Measurements from ENCODE around the gene TSC1.
"Not testable (repeated sequence)": the region's sequence is repeated elsewhere in the genome, so short reads cannot be mapped to it uniquely, and the experiment has no call there.

TSC1 gene

DNA sequence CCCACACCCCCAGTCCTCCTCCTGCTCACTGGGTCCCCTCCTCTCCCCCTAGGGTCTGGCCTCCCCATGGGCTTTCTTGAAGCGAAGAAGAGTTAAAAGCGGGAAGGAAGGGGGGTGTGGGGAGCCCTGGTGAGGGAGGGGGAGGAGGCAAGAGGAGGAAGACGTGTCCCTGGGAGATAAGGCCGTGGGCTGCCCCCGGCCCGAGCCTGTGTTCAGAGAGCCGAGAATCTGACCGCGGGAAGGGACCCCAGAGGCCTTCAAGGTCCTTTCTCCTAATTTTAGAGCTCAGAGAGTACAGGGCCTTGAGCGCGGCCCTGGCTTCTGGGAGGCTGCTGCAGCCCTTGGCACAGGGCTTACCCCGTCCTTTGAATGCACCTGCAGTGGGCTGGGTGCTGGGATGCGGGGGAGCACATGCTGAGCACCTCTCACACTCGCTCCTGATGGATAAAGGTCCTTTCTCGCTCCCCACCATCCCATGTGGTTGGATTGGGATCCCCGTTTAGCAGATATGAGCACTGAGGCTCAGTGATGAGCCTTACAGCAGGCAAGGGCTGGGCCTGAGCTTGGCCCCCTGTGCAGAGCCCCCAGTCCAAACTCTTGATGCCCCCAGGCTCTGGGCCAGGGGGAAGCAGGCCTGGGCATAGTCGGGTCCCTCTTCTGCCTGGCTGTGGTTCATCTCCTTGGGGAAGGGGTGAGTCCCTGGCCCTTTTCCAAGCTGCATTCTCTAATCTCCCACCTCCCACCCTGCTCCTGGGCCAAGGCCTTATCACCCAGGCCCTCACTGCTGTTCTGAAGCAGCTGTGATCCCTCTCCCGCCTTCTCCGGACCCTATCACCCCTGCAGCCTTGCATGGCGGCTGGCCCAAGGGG is 40.0 kb upstream of the TSC1 start:
- peaks cover 36% of the 10 kb centered on the region for H3K27me3 Mint-ChIP-seq
- no peak for DNase-seq
- H3K9me3 Mint-ChIP-seq: no peaks in the 10 kb centered on the region
- no peak overlapping the region for H3K27ac Mint-ChIP-seq
- H3K4me1 Mint-ChIP-seq: peaks cover 5% of the 10 kb centered on the region
- H3K36me3 Mint-ChIP-seq (ENCODE audit: low read depth): no peaks in the 10 kb centered on the region
- ATAC-seq: no peak
- H3K4me3 Mint-ChIP-seq: no peak overlapping the region

DNA sequence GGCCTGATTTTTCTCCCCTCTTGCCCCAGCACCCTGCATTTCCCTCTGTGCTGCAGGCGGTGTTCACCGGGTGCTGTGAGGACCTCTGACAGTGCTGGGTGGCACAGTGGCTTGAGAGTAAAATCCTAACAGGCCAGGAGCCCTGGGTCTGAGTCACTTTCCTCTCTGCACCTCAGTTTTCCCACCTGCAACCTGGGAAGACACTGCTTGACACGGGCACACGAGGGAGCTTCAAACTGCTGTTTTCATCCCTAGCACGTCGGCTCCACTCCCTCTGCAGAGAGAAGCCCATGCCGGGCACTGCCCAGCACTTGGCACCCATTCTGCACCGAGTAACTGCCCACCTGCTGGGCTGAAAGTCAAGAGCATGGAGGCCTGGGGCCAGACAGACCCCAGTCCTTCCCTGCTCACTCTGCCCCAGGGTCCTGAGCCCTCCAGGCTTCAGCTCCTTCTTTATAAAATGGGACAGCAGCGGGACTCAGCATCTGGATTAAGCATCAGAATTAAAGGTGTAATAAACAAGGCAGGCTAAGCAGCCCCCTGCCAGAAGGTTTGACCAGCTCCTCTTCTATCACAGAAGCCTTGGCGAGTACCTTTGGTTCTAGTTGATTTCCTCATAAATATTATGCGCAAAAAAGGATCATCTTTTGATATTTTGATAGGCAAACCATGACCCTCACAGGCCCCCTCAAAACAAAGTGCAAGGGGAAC is 39.2 kb upstream of the TSC1 start:
- Mint-ChIP-seq H3K27me3 (peaks cover 42% of the 10 kb centered on the region), H3K9me3 (no peaks in the 10 kb centered on the region), H3K4me3 (no peak overlapping the region), H3K36me3 (ENCODE audit: low read depth) (no peaks in the 10 kb centered on the region), H3K4me1 (peaks cover 8% of the 10 kb centered on the region), H3K27ac (no peak overlapping the region)
- no peak for DNase-seq
- ATAC-seq: no peak

DNA sequence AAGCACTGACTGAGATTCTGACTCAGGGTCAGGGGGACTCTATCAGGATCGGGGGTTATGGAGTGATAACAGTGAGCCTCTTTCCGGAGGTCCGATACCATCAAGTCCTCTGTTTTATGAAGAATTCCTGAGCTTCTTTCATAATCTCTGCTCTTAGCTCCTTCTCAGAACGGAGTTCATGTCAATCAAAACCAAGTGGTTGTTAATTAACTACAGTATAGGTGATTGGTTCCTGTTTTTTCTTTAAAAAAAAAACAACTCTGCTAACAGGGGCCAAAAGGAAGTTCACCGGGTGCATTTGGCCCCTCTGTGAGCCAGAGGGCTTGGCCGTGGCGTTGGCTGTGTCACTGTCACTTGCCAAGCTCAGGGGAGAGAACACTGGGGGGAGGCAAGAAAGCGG is 38.0 kb upstream of the TSC1 start:
- Mint-ChIP-seq H3K4me3 (no peak overlapping the region), H3K27me3 (peaks cover 53% of the 10 kb centered on the region), H3K36me3 (ENCODE audit: low read depth) (no peaks in the 10 kb centered on the region), H3K27ac (no peak overlapping the region), H3K4me1 (peaks cover 15% of the 10 kb centered on the region), H3K9me3 (no peaks in the 10 kb centered on the region)
- DNase-seq (no peak), ATAC-seq (no peak)

- Mint-ChIP-seq H3K4me1 (peaks cover 15% of the 10 kb centered on the region), H3K27me3 (peaks cover 50% of the 10 kb centered on the region), H3K4me3 (no peak overlapping the region), H3K36me3 (ENCODE audit: low read depth) (no peaks in the 10 kb centered on the region), H3K9me3 (no peaks in the 10 kb centered on the region), H3K27ac (no peak overlapping the region)
- ATAC-seq (no peak), DNase-seq (no peak)
Observed at GRCh38 chr9:132980157-132980556, 35.7 kb upstream of the TSC1 start.

DNA sequence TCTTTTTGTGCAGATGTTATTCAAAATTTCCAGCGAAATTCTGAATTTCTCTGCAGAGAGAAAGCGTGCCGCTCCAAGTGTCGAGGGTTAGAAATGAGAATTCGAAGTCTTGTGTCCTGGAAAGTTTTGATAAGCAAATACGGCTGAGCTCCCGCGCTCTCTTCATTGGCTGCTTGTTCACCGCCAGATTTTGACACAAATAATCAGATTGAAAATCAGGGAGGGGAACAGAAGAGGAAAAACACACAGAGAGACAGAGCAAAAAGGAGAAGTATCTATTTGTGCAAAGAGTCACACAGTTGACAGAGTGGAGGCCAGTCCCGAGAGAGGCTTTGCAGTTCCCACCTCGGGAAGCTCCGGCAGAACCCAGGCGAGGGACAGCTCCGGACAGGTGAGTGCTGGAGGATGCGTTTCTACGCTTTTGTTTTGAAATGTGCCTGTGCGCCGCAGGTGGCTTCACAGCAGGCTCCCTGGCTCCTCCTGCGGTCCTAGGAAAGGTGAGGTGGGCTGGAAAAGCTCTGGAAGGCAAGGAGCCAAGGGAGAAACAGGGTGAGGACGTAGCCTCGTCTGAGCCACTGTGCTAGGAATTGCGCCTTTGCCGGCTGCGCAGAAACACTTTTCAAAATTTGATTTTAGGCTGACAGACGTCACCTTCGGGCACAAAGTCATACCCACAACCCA is 34.2 kb upstream of the TSC1 start, which contains the start of gene GFI1B:
Gene GFI1B (plus strand): TSS at position 244 of the 681 bp plus-strand sequence. CDS start 7,985 bp downstream, outside the sequence.
- no peak for ATAC-seq
- H3K27ac Mint-ChIP-seq: no peak within 1 kb of the TSS
- H3K4me1 Mint-ChIP-seq: peaks cover 15% of the 10 kb centered on the region
- no peaks in the 10 kb centered on the region for H3K9me3 Mint-ChIP-seq
- DNase-seq: no peak
- peaks cover 57% of the 10 kb centered on the region for H3K27me3 Mint-ChIP-seq
- no peaks in the 10 kb centered on the region for H3K36me3 Mint-ChIP-seq (ENCODE audit: low read depth)
- peak within 1 kb of the TSS; percentile 55 for H3K4me3 Mint-ChIP-seq

DNA sequence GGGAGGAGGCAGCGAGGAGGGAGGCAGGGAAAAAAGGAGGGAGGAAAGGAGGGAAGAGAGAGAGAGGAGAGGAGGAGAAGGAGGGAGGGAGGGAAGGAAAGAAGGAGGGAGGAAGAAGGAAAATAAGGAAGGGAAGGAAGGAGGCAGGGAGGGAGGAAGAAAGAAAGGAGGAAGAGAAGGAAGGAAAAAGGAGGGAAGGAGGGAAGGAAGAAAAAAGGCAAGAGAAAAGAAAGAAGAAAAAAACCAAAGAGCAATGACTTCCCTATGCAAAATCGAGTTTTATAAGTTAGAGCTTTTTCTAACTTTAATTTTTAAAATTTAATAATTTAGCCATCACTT is 33.7 kb upstream of the TSC1 start:
- no peak for ATAC-seq
- no peak for DNase-seq
- peaks cover 59% of the 10 kb centered on the region for H3K27me3 Mint-ChIP-seq
- peaks cover 15% of the 10 kb centered on the region for H3K4me1 Mint-ChIP-seq
- no peak overlapping the region for H3K27ac Mint-ChIP-seq
- no peak overlapping the region for H3K4me3 Mint-ChIP-seq
- H3K36me3 Mint-ChIP-seq (ENCODE audit: low read depth): no peaks in the 10 kb centered on the region
- no peaks in the 10 kb centered on the region for H3K9me3 Mint-ChIP-seq

GRCh38 chr9:132976571-132976970 is 32.2 kb upstream of the TSC1 start:
- Mint-ChIP-seq H3K9me3 (no peaks in the 10 kb centered on the region), H3K4me1 (peaks cover 13% of the 10 kb centered on the region), H3K4me3 (no peak overlapping the region), H3K27me3 (peaks cover 52% of the 10 kb centered on the region), H3K36me3 (ENCODE audit: low read depth) (no peaks in the 10 kb centered on the region), H3K27ac (no peak overlapping the region)
- ATAC-seq (no peak), DNase-seq (no peak)

- Mint-ChIP-seq H3K9me3 (no peaks in the 10 kb centered on the region), H3K4me3 (no peak overlapping the region), H3K27me3 (peaks cover 45% of the 10 kb centered on the region), H3K27ac (no peak overlapping the region), H3K36me3 (ENCODE audit: low read depth) (no peaks in the 10 kb centered on the region), H3K4me1 (peaks cover 13% of the 10 kb centered on the region)
- DNase-seq: no peak
- ATAC-seq: no peak
Observed at GRCh38 chr9:132975961-132976360, 31.5 kb upstream of the TSC1 start.

DNA sequence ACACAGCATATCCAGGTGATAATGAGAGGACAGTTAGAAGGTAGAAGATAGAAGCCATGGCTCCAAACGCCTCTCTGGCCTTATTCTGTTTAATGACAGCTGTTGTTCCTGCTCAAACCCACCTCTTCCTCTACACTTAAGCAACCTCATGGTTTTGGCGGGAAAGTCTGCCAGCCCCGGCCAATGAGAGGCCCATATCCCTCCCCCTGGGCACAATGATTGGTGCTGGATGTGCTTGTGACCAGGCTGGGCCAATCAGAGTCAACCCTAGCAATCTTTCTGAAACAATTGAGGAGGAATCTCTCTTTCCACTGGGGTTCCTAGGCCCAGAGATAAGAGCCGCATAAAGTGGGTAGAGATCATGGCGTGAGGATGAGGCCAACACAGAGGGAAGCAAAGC is 29.3 kb upstream of the TSC1 start:
- H3K4me1 Mint-ChIP-seq: peaks cover 8% of the 10 kb centered on the region
- H3K4me3 Mint-ChIP-seq: no peak overlapping the region
- H3K9me3 Mint-ChIP-seq: no peaks in the 10 kb centered on the region
- H3K36me3 Mint-ChIP-seq (ENCODE audit: low read depth): no peaks in the 10 kb centered on the region
- H3K27ac Mint-ChIP-seq: no peak overlapping the region
- ATAC-seq: no peak
- peaks cover 28% of the 10 kb centered on the region for H3K27me3 Mint-ChIP-seq
- DNase-seq: no peak

GRCh38 chr9:132973166-132973565 is 28.8 kb upstream of the TSC1 start:
- ATAC-seq (no peak), DNase-seq (no peak)
- H3K36me3 Mint-ChIP-seq (ENCODE audit: low read depth): no peaks in the 10 kb centered on the region
- H3K27ac Mint-ChIP-seq: no peak overlapping the region
- peaks cover 3% of the 10 kb centered on the region for H3K4me1 Mint-ChIP-seq
- peaks cover 23% of the 10 kb centered on the region for H3K27me3 Mint-ChIP-seq
- no peaks in the 10 kb centered on the region for H3K9me3 Mint-ChIP-seq
- no peak overlapping the region for H3K4me3 Mint-ChIP-seq

- ATAC-seq (no peak), DNase-seq (no peak)
- H3K4me1 Mint-ChIP-seq: no peaks in the 10 kb centered on the region
- no peaks in the 10 kb centered on the region for H3K36me3 Mint-ChIP-seq (ENCODE audit: low read depth)
- no peaks in the 10 kb centered on the region for H3K9me3 Mint-ChIP-seq
- no peak overlapping the region for H3K4me3 Mint-ChIP-seq
- H3K27me3 Mint-ChIP-seq: peaks cover 11% of the 10 kb centered on the region
- no peak overlapping the region for H3K27ac Mint-ChIP-seq
Observed at GRCh38 chr9:132970324-132971062, 26.1 kb upstream of the TSC1 start.

DNA sequence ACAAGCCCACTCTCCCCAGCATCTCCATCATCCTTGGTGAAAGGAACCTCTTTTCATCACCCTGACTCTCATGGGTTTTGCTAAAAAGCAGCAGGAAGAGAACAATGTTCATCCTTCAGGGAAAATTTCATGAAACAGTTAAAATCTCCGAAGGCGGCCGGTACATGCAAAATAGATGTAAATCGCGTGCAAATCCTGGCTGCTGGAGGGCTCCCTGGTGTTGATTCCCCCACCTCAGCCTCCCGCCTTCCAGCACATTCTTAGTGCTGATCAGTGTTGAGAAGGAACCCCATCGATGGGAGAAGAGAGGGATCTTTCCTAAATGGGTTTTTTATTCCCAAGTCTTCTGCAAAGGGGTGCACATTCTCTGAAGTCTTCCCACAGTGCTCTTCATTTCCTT is 25.4 kb upstream of the TSC1 start:
- ATAC-seq: no peak
- H3K27ac Mint-ChIP-seq: no peak overlapping the region

GRCh38 chr9:132967908-132968307 is 23.5 kb upstream of the TSC1 start:
- not testable (repeated sequence) for H3K4me3 Mint-ChIP-seq; DNase-seq; H3K27me3 Mint-ChIP-seq; H3K4me1 Mint-ChIP-seq; ATAC-seq; H3K36me3 Mint-ChIP-seq (ENCODE audit: low read depth); H3K27ac Mint-ChIP-seq; H3K9me3 Mint-ChIP-seq

More for the DNA sequence above, 25.4 kb upstream of the TSC1 start:
- no peak for DNase-seq
- Mint-ChIP-seq H3K9me3 (no peaks in the 10 kb centered on the region), H3K27me3 (peaks cover 11% of the 10 kb centered on the region), H3K36me3 (ENCODE audit: low read depth) (no peaks in the 10 kb centered on the region), H3K4me3 (no peak overlapping the region), H3K4me1 (no peaks in the 10 kb centered on the region)

- no peaks in the 10 kb centered on the region for H3K9me3 Mint-ChIP-seq
- ATAC-seq (no peak), DNase-seq (no peak)
- no peaks in the 10 kb centered on the region for H3K36me3 Mint-ChIP-seq (ENCODE audit: low read depth)
- H3K27me3 Mint-ChIP-seq: peaks cover 1% of the 10 kb centered on the region
- H3K27ac Mint-ChIP-seq: no peak overlapping the region
- H3K4me1 Mint-ChIP-seq: no peaks in the 10 kb centered on the region
- no peak overlapping the region for H3K4me3 Mint-ChIP-seq
Observed at GRCh38 chr9:132965478-132965877, 21.1 kb upstream of the TSC1 start.

Data from activated naive CD8-positive, alpha-beta T cell treated with anti-CD3 and anti-CD28 coated beads, Interleukin-2, amount 50 U/mL, for 24 hours (primary cell).